Stimulated activated naive CD8-positive, alpha-beta T cell treated with anti-CD3 and anti-CD28 coated beads, Interleukin-15, amount 100 ng/mL, for 72 hours (primary cell): Measurements from ENCODE around the gene CTNNAL1.
"Not testable (repeated sequence)": the region's sequence is repeated elsewhere in the genome, so short reads cannot be mapped to it uniquely, and the experiment has no call there.

Experiments used
- ATAC-seq: fragments of 150-1000 bp; cut with Tn5 transposase; 2 replicates; pipeline ENCODE4 v1.10.0; 2021; ENCODE audit warnings: mild to moderate bottlenecking, moderate library complexity
- DNase-seq, 2 donors: peaks; one replicate each; pipeline ENCODE4 v3.0.0; 2021 to 2022
- H3K27ac Mint-ChIP-seq, 2 donors: one replicate each; pipeline ENCODE4 v1.8.0; 2022; ENCODE audit warnings: mild to moderate bottlenecking in 2 of 2, mixed read lengths in 2 of 2, moderate library complexity in 2 of 2
- H3K27me3 Mint-ChIP-seq: one replicate; pipeline ENCODE4 v1.8.0; 2022; ENCODE audit warnings: mixed read lengths
- H3K4me1 Mint-ChIP-seq: one replicate; pipeline ENCODE4 v1.8.0; 2022; ENCODE audit warnings: mild to moderate bottlenecking, mixed read lengths
- H3K4me3 Mint-ChIP-seq, 2 donors: one replicate each; pipeline ENCODE4 v1.8.0; 2022; ENCODE audit warnings: mild to moderate bottlenecking in 2 of 2, mixed read lengths in 2 of 2, moderate library complexity in 1 of 2
- H3K9me3 Mint-ChIP-seq, 2 donors: one replicate each; pipeline ENCODE4 v1.8.0; 2022; ENCODE audit warnings: mixed read lengths in 2 of 2

CTNNAL1 gene

GRCh38 chr9:109012876-109013678 is at the start of gene CTNNAL1:
Gene CTNNAL1 (minus strand): TSS chr9:109013499. CDS start chr9:109013442, 57 bp downstream.
- peak; percentile 82 for DNase-seq
- H3K27me3 Mint-ChIP-seq = no peaks in the 10 kb centered on the region
- ATAC-seq = peak; percentile 87
- H3K9me3 Mint-ChIP-seq = no peaks in the 10 kb centered on the region
- H3K27ac Mint-ChIP-seq = peak within 1 kb of the TSS; percentile 86 to 94
- peak within 1 kb of the TSS; percentile 91 to 98 for H3K4me3 Mint-ChIP-seq
- H3K4me1 Mint-ChIP-seq = peaks cover 32% of the 10 kb centered on the region

GRCh38 chr9:109062543-109062942 is 49.2 kb upstream of the CTNNAL1 start:
- Mint-ChIP-seq H3K27me3 (no peaks in the 10 kb centered on the region), H3K4me3 (no peak overlapping the region), H3K9me3 (no peaks in the 10 kb centered on the region), H3K27ac (no peak overlapping the region), H3K4me1 (no peaks in the 10 kb centered on the region)
- no peak for ATAC-seq
- DNase-seq = no peak

- Mint-ChIP-seq H3K27ac (no peak overlapping the region), H3K27me3 (no peaks in the 10 kb centered on the region)
- no peak for ATAC-seq
These were observed 46.9 kb upstream of the CTNNAL1 start for GRCh38 chr9:109060191-109060590.

GRCh38 chr9:109053121-109053520 is 39.8 kb upstream of the CTNNAL1 start:
- H3K27me3 Mint-ChIP-seq, H3K4me1 Mint-ChIP-seq, H3K27ac Mint-ChIP-seq, H3K4me3 Mint-ChIP-seq, H3K9me3 Mint-ChIP-seq, DNase-seq, ATAC-seq: not testable (repeated sequence)

More at GRCh38 chr9:109060191-109060590, 46.9 kb upstream of the CTNNAL1 start:
- peaks cover 1% of the 10 kb centered on the region for H3K4me1 Mint-ChIP-seq
- H3K9me3 Mint-ChIP-seq = no peaks in the 10 kb centered on the region
- DNase-seq = no peak
- H3K4me3 Mint-ChIP-seq = no peak overlapping the region

GRCh38 chr9:109052416-109052815 is 39.1 kb upstream of the CTNNAL1 start:
- ATAC-seq (no peak), DNase-seq (no peak)
- H3K9me3 Mint-ChIP-seq = no peaks in the 10 kb centered on the region
- H3K27me3 Mint-ChIP-seq = no peaks in the 10 kb centered on the region
- no peak overlapping the region for H3K4me3 Mint-ChIP-seq
- no peak overlapping the region for H3K27ac Mint-ChIP-seq
- peaks cover 9% of the 10 kb centered on the region for H3K4me1 Mint-ChIP-seq

- peaks cover 9% of the 10 kb centered on the region for H3K4me1 Mint-ChIP-seq
- ATAC-seq = no peak
- no peaks in the 10 kb centered on the region for H3K9me3 Mint-ChIP-seq
- no peak overlapping the region for H3K4me3 Mint-ChIP-seq
- no peaks in the 10 kb centered on the region for H3K27me3 Mint-ChIP-seq
- H3K27ac Mint-ChIP-seq = no peak overlapping the region
- no peak for DNase-seq
These were observed 38.4 kb upstream of the CTNNAL1 start for GRCh38 chr9:109051733-109052132.

GRCh38 chr9:109050444-109050843 is 37.1 kb upstream of the CTNNAL1 start:
- Mint-ChIP-seq H3K9me3 (no peaks in the 10 kb centered on the region), H3K27ac (no peak overlapping the region), H3K4me3 (no peak overlapping the region), H3K27me3 (no peaks in the 10 kb centered on the region), H3K4me1 (peaks cover 9% of the 10 kb centered on the region)
- DNase-seq (no peak), ATAC-seq (no peak)

GRCh38 chr9:109048822-109049221 is 35.5 kb upstream of the CTNNAL1 start:
- ATAC-seq (no peak), DNase-seq (no peak)
- Mint-ChIP-seq H3K4me1 (peaks cover 1% of the 10 kb centered on the region), H3K9me3 (peaks cover 0 to 5% of the 10 kb centered on the region in 2 donors), H3K4me3 (no peak overlapping the region), H3K27ac (no peak overlapping the region), H3K27me3 (no peaks in the 10 kb centered on the region)

GRCh38 chr9:109047259-109047658 is 34.0 kb upstream of the CTNNAL1 start:
- peaks cover 0 to 18% of the 10 kb centered on the region in 2 donors for H3K9me3 Mint-ChIP-seq
- H3K4me1 Mint-ChIP-seq = no peaks in the 10 kb centered on the region
- no peak for DNase-seq
- no peak overlapping the region for H3K27ac Mint-ChIP-seq
- H3K4me3 Mint-ChIP-seq = no peak overlapping the region
- no peak for ATAC-seq
- H3K27me3 Mint-ChIP-seq = no peaks in the 10 kb centered on the region

- no peak for ATAC-seq
- Mint-ChIP-seq H3K9me3 (peaks cover 0 to 21% of the 10 kb centered on the region in 2 donors), H3K27ac (no peak overlapping the region), H3K4me3 (no peak overlapping the region), H3K4me1 (no peaks in the 10 kb centered on the region), H3K27me3 (no peaks in the 10 kb centered on the region)
- DNase-seq = no peak
These were observed 33.0 kb upstream of the CTNNAL1 start for GRCh38 chr9:109046346-109046745.

- H3K4me3 Mint-ChIP-seq = no peak overlapping the region
- ATAC-seq (no peak), DNase-seq (no peak)
- no peaks in the 10 kb centered on the region for H3K27me3 Mint-ChIP-seq
- no peak overlapping the region for H3K27ac Mint-ChIP-seq
- no peaks in the 10 kb centered on the region for H3K4me1 Mint-ChIP-seq
- H3K9me3 Mint-ChIP-seq = peaks cover 0 to 21% of the 10 kb centered on the region in 2 donors
These were observed 30.3 kb upstream of the CTNNAL1 start for GRCh38 chr9:109043578-109043977.

- H3K27ac Mint-ChIP-seq = no peak overlapping the region
- no peak for ATAC-seq
- no peak overlapping the region for H3K4me3 Mint-ChIP-seq
- DNase-seq = no peak
- no peaks in the 10 kb centered on the region for H3K27me3 Mint-ChIP-seq
- H3K9me3 Mint-ChIP-seq = peaks cover 0 to 21% of the 10 kb centered on the region in 2 donors
- no peaks in the 10 kb centered on the region for H3K4me1 Mint-ChIP-seq
These were observed 27.3 kb upstream of the CTNNAL1 start for GRCh38 chr9:109040571-109040970.

GRCh38 chr9:109039539-109039938 is 26.2 kb upstream of the CTNNAL1 start:
- DNase-seq (no peak), ATAC-seq (no peak)
- H3K4me3 Mint-ChIP-seq = no peak overlapping the region
- H3K27ac Mint-ChIP-seq = no peak overlapping the region
- H3K9me3 Mint-ChIP-seq = peaks cover 0 to 21% of the 10 kb centered on the region in 2 donors
- no peaks in the 10 kb centered on the region for H3K4me1 Mint-ChIP-seq
- H3K27me3 Mint-ChIP-seq = no peaks in the 10 kb centered on the region

GRCh38 chr9:109037946-109038715 is 24.8 kb upstream of the CTNNAL1 start:
- no peak for ATAC-seq
- no peak overlapping the region for H3K27ac Mint-ChIP-seq

GRCh38 chr9:109036744-109037680 is 23.7 kb upstream of the CTNNAL1 start:
- Mint-ChIP-seq H3K27me3 (no peaks in the 10 kb centered on the region), H3K4me1 (no peaks in the 10 kb centered on the region), H3K4me3 (no peak overlapping the region), H3K27ac (peak overlapping the region in 1 of 2 donors; percentile 77), H3K9me3 (no peaks in the 10 kb centered on the region)
- ATAC-seq = no peak
- DNase-seq = no peak

More at GRCh38 chr9:109037946-109038715, 24.8 kb upstream of the CTNNAL1 start:
- no peak overlapping the region for H3K4me3 Mint-ChIP-seq
- H3K27me3 Mint-ChIP-seq = no peaks in the 10 kb centered on the region
- DNase-seq = no peak
- H3K9me3 Mint-ChIP-seq = peaks cover 0 to 9% of the 10 kb centered on the region in 2 donors
- no peaks in the 10 kb centered on the region for H3K4me1 Mint-ChIP-seq
